Stimulated activated CD8-positive, alpha-beta memory T cell treated with anti-CD3 and anti-CD28 coated beads, Interleukin-12 subunit alpha, Interleukin-12 subunit beta, amount 100 ng/mL, for 4 hours (primary cell): ENCODE data around the gene SLC29A4.
"Not testable (repeated sequence)": the region's sequence is repeated elsewhere in the genome, so short reads cannot be mapped to it uniquely, and the experiment has no call there.

ENCODE experiments used
- DNase-seq: peaks from one replicate; pipeline ENCODE4 v3.0.0-alpha.2; 2020; ENCODE audit warnings: low read depth

The SLC29A4 gene

DNA sequence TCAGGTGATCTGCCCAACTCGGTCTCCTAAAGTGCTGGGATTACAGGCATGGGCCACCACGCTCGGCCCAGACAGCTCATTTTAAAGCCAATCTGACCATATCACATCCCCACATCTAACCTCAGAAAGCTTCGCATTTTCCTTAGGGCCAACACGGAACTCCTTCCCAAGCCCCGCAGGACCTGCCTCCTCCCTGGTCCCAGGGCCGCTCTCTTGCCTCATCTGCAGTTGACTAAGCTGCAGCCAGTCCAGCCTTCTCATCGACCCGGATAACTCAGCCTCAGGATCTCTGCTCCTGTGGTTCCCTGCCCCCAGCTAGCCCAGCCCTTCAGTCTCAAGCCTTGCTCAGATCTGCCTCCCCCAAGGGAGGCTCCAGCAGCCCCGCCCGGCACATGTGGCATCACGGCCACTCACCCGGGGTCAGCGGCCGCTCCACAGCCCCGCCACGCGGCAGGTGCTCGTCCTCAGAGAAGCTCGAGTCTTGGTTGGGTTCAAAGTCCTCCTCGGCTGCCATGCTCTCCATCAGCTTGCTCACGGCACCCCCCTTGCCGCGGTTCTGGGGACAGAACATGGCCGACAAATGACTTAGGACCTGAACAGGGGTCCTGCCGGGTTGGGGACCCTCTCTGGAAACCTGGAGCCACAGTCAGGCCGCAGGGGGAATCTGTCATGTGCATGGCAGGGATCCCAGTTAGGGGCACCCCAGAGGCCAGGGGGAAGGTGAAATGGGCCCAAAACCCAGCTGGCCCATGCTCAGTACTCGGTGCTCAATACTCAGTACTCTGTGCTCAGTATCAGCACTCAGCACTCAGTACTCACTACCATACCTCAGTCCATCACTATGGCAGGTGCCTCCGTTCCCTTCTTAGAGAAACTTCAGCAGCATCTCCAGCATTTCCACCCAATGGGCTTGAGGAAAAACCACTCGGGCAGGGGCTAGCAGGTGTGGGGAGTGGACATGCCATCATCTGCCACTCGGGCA is 41.3 kb downstream of the SLC29A4 start:
- DNase-seq, result not testable (repeated sequence)

DNA sequence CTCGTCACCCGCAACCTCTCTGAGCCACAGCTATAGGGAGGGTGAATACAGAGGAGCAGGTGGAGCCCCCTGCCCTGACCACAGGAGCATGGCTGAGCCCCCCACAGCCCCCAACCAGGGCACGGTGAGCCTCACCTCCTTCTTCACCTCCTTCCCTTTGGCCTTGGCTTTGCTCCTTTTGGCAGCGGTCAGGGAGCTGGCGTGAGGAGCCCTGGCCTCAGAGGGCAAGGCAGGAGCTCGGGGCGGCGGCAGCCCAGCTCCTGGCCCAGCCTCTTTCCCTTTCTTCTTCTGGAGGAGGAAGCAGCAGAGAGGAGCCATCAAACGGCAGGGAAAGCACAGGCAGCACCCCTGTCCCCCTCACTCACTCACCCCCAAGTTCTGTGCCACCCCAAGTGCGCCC is 42.2 kb downstream of the SLC29A4 start:
- DNase-seq, result no peak

DNA sequence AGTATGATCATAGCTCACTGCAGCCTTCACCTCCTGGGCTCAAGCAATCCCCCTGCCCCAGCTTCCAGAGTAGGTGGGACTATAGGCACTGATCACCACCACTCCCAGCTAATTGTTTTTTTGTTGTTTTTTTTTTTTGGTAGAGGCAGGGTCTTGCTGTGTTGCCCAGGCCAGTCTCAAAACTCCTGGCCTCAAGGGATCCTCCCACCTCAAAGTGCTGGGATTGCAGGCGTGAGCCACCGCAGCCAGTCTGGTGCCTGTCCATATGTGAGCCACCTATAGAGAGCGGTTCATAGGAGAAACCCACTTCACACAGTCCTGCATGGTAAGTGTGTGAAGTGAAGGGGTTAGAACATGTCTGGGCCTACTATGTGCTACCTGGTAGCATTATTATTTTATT is 47.5 kb downstream of the SLC29A4 start:
- DNase-seq, result no peak

DNA sequence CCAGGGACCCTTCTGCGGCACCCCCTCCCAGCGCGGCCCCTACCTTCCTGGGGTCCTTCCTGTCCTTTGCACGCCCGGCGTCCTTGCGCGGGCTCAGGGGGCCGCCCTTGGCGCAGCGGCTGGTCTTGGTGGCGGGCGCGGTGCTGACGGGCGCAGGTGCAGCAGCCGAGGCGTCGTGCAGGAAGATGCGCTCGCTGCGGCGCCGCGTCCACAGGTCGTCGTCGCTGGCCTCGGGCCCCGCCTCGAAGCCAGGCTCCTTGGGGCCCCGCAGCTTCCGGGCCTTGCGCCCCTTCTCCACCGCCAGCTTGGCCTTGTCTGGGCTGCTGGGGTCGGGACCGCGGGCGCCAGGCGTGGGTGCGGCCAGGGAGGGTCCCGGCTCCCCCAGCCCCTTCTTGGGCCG is 49.8 kb downstream of the SLC29A4 start:
- no peak for DNase-seq

DNA sequence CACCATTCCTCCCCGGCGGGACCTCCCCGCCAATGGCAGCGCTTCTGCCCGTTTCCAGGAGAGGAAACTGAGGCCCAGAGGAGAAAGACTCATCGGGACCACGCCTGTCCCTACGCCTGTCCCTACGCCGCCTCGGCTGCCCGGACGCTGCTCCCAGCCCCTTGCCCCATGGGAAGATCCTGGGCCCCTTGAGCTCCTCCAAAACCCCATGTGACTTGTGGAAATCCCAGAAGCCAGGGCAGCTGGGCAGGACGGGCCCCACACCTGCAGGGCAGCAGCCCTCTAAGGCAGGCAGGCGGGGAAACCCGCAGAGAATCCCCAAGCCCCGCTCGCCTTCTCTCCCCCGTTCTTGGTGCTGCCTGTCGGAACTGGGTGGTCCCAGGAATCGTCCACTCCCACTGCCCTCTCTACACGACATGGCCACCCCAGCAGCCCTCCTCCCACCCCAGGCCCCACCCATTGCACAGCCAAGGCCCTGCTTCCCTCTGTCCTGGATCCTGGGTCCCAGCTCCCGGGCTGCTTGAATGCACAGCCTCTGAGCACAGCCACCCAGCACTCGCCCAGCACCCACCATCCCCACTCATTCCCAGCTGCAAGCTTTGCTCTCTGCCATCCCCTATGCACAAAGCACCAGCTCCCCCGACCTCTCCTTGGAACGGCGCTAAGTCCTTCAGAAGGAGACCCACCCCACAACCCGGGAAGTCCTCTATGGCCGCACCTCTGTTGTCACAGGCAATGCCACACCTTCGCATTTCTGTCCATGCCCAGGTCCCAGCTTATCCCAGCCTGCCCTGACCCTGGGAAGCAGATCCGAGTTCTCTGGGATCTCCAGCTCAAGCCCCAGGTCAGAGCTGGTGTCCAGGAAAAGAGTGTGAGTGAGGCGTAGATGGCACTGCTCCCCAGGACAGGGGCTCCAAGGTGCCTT is 50.6 kb downstream of the SLC29A4 start:
- DNase-seq, result no peak

DNA sequence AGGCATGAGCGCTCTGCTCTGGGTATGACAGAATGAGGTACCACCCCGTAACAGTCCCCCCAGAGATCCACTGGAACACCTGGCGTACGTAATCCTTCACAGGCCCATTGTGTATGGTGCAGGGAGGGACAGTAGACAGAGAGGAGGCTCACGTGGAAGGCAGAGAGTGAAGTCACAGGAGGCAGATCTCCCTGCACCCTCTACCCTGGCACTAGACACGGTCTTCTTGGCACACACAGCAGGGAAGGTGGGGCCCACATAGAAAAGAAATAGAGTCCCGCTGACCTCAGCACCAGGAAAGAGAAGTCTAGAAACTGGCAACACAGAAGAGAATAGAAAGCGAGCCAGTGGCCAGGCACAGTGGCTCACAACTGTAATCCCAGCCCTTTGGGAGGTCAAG is 51.9 kb downstream of the SLC29A4 start:
- DNase-seq, result no peak

DNA sequence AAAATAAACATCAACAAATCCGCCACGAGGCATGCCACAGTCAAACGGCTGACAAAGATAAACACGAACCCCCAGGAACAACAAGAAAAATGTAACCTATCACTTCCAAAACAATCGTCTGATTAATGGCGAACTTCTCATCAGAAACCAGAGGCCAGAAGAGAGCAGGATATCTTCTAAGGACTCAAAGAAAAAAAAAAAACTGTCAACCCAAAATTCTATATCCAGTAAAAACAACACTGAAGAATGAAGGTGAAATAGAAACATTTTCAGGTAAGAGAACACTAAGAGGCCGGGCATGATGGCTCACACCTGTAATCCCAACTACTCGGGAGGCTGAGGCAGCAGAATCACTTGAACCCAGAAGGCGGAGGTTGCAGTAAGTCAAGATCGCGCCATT is 54.3 kb downstream of the SLC29A4 start:
- no peak for DNase-seq

DNA sequence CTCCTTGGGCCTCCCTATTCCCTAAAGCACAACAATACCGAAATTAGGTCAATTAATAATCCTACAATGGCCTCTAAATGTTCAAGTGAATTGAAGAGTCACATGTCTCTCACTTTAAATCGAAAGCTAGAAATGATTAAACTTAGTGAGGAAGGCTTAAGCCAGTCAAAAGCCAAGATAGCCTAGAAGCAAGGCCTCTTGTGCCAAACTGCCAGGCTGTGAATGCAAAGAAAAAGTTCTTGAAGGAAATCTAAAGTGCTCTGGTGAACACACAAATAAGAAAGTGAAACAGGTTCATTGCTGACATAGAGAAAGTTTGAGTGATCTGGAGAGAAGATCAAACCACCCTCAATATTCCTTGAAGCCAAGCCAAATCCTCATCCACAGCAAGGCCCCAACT is 57.2 kb downstream of the SLC29A4 start:
- no peak for DNase-seq

DNA sequence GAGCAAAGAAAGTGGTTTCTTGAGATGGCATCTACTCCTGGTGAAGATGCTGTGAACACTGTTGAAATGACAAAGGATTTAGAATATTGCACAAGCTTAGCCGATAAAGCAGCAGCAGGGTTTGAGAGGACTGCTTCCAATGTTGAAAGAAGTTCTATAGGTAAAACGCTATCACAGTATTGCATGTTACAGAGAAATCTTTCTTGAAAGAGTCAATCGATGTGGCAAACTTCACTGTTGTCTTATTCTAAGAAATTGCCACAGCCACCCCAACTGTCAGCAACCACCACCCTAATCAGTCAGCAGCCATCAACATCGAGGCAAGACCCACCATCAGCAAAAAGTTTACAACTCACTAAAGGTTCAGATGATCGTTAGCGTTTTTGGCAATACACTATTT is 59.9 kb downstream of the SLC29A4 start:
- no peak for DNase-seq

DNA sequence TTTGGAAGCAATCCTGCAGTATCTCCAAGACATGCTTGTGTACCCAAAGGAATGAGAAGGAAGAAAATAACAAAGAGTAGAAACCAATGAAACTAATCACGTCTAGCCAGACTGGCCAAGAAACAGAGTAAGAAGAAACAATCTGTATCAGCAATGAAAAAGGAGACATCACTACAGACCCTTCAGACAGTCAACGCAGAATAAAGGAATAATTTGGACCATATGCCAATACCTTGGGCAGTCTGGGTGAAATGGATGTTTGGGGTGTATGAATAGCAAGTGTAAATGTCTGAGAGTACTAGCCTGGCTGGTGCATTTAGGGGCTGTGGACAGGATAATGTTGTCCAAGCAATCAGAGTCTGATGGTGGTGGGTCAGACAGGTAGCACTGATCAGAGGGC is 61.1 kb downstream of the SLC29A4 start:
- DNase-seq, result no peak

DNA sequence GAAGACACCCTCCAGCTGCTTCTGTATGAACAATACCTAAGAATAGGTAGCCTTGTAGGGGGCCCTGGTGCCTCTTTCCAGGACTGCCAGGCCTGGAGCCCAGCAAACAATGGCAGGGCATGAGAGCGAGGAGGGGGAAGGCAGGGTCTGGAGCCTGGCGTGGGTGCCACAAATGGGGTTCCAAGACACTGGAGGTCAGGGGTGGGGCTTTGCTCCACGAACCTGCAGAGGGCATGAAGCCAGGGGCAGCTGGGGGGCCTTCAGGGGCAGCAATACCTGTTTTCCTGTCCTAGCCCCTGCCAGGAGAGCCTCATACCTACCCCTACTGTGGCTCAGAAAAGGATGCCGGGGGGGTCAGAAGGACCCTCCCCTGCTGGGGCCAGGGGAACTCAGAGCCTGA is 61.6 kb downstream of the SLC29A4 start:
- DNase-seq, result no peak

DNA sequence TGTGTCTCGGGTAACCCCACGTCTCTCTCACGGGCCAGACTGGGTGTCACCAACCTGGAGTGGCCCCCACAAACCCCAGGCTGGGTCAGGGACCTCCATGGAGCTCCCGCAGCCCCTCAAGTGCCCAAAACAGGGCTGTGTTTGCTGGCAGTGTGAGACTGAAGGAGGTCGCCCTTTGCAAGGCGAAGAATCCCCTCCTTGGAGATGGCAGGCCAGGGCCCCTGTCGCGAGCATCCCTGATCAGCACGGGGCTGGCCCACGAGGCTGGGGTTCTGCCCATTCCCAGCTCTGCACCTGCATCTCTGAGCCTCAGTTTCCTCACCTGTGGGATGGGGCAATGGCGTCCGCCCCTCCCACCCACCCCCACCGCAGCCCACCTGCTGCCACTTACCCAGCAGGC is 62.4 kb downstream of the SLC29A4 start:
- DNase-seq, result no peak

DNA sequence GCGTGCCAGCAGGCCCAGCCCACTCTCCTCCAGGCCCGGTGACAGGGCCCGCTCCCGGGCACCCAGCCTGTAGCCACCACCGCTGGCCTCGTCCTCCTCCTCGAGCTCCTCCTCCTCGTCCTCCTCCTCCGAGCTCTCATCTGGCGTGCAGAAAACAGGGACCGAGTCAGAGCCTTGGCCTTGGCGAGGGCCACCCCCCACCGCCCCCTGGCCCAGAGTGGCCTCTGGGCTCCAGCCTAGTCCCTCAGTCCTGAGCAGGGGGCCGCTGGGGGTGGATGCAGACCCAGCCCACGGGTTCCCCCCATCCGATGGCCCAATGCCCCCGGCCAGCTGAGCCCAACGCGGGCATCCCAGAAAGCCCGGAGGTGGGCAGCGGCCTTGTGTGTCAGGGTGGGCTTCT is 62.9 kb downstream of the SLC29A4 start:
- no peak for DNase-seq

DNA sequence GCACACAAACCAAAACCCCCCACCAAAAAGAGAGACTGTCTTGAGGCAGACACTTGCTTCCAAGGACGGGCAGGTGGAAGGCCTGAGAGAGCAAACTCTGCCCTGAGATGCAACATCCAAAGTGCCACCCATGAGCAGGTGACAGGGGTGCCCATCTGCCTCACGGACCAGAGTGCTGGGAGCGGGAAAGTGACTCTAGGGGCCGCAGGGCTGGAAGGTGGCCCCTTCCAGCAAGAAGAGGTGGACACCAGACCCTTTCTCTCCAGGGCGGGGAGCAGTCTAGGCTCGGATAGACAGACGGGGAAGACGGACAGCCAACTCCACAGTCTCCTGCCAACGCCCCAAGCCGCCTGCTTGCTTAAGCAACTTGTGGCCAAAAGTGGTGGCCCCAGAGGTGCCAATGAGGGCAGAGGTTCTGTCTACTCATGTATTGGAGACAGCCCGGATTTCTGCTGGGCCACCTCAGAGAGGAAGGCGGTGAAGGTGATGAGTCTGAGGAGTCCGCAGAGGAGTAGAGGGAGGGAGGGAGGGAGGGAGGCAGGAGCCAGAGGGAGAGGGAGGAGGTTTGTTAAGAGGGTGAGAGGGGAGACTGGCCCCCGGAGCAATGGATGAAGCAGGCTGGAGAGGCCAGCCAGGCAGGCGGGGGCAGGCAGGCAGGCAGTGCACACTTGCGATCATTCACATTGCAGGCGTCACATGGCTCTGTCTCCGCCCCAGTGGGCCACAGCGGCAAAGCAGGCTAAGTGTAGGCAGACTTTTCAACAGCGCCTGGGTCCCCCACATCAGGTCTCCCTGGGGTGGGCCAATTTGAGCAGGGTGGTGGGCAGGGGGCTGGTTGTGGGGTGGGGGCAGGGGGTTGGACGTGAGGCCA is 65.6 kb downstream of the SLC29A4 start:
- DNase-seq, result no peak

DNA sequence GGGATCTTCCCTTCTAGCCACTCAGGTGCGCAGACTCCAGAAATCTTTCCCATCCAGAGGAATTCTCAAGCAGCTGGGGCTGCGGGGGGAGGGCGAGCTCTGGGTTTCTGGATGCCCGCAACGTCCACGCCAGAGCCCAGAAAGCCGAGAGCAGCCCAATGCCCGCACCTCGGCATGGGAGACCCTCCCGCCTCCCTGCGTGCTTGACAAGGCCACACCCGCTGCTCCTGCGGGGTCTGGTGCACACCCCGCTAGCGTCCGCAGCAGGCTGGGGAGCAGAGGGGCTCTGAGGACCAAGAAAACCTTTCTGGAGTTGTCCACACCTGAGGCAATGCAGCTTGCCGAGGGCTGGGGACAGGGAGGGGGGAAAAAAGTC is 66.2 kb downstream of the SLC29A4 start:
- no peak for DNase-seq

DNA sequence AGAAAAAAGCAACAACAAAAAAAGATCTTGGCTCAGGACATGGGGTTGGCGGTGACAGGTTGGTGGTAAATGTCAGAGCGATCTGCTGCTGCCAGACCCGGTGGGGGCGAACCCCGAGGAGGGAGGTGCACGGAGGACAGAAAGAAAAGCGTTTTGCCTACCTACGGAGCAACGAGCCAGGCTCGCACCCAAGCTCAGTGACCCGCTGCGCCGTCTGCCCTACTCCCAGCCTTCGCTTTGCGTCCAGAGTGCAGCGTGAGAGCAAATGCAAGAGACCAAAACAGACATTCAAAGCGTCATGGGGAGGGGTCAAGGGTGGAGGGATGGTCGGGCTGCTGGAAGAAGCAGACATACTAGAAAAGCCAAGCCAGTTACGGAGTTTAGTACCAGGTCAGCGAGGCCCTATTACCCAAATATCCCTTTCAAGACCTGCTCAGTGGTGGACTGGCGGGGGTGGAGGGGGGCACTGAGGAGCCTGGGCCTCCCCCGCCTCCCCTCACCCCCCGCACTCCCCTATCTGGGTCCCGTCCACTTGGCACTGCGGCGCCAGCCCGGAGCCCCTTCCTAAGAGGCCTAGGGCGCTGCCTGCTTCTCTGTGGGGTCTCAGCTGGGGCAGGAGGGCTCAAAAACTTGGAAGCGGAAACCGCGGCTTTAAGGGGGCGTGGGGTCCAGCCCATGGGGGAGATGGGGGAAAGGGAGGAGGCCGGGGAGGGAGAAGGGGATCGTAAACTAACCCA is 66.9 kb downstream of the SLC29A4 start:
- DNase-seq, result no peak

DNA sequence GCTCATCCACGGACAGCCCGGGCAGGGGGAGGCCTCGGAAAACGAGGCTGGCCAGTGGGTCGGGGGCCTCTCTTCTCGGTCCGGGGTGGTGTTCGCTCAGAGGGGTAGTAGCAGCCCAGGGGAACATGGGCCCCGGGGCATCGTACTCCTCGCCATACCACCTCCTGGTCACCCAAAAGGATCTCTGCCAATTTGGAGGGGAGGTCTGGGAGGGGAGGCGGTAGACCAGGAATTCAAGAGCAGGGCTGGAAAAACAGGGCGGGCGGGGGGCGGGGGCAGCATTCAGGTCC is 67.4 kb downstream of the SLC29A4 start:
- DNase-seq, result no peak

DNA sequence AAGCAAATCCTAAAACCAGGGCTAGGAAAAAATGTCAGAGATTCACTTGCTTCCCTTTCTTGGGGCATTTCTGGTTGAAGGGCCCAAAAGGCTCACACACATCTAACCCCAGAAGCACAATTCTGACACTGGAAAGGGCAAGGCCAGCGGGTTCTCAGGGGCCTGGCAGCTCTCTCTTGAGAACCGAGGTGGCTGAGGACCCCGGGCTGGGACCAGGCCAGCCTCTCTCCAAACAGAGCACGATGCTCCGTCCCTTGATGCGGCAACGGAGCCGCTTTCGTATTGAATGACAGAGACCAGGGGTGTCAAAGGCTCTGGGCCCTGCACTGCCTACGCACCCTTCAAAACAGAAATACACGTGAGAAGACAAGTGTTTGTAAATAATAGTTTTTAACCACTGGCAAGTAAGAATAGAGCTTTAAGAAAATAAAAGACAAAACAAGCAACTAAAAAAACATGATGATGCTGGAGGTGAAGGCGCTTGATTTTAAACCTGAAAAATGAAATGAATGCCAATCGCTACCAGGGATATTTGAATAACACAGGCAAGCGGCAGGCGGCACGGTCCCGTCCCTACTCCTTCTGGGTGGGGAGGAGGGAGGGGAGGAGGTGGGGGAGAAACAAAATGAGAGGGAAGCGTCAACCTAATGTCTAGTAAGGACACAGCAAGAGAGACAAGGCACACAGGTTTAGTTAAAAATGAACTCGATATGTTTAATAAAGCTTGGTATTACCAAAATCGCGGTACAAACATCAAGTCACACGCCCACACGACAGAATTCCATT is 68.0 kb downstream of the SLC29A4 start:
- no peak for DNase-seq

DNA sequence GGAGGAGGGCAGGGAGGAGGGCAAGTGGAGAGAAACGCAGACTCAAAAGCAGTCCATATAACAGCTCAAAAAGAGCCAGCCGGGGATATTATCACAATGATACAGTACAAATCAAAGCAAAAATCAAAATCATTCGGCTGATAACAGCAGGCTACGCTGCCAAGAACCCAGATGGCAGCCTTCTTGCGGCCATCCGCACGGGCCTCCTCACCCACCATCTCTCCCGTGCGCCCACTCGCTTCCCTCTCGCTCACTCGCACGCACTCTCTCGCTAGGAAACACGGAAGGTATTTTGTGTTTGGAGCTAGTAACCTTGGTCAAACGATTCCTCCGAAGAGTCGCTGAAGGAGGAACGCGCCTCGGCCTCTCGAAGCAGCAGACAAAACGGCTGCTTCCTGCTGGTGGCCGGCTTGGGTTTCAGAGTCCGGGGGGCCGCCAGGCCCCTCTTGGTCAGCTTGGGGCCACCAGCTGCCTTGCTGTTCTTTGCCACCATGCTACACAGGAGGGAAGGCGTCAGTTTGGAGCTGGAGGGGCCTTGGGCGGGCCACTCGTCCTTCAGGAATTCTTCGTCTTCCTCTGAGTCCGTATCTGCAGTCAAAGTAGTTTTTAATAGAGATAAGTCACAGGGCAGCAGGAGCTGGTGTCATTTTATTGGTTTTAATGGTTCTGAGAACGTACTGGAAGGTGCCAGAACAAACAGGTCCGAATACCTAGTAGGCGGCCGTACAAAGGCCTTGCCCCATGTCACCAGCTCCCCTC is 68.9 kb downstream of the SLC29A4 start:
- no peak for DNase-seq

DNA sequence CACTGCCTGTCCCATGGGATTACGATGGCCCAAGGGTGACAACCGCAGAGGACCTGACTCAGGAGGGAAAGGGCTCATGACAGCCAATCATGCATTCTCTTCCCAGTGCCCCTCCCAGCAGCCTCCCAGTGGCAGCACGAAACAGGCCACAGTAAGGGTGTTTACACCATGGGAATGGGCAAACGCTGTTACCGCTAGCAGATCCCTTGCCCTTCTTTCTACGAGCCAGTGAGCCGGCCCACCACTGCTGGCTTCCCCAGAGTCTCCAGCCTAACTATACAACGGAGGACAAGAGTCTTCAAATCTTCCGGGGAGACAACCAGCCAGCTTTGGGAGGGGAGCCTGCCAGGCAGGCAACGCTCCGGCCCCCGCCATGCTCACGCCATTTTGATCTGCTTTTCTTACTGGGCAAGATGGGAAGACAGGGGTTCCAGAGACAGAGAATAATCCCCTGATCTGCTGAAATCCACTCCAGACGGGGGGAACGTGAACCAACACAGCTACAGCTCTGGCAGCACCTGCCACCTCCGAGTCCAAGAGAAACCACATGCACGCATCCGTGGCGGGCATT is 69.8 kb downstream of the SLC29A4 start:
- DNase-seq, result no peak
